Measurements from ENCODE around the gene REC8.

DNA sequence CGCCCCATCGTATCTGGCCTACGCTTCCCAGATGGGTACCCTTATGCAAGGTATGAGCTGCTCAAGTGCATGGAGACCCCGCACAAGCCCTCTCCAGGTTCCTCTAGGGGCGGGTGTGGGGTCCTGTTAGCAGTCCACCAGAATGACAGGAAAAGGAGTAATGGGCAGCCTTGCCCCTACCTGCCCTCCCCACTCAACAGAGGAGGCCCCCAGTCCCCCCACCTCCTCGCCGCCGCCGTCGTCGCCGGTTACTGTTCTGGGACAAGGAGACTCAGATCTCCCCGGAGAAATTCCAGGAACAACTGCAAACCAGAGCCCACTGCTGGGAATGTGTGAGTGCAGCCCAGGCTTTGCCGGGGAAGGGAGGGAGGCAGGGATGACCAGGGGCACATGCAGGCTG lies 6.0 kb downstream of the REC8 start:
- no peak for TF ChIP-seq TCF7L2 (IDR thresholded peaks at IDR 0.05; ENCODE audit: borderline replicate concordance, extremely low read depth, insufficient read depth, insufficient read length)
- TF ChIP-seq CTCF (IDR thresholded peaks at IDR 0.05 in 2 of 3, conservative IDR thresholded peaks at IDR 0.05 in 1 of 3; ENCODE audit: borderline replicate concordance in 1 of 3, insufficient read depth in 1 of 3, low read depth in 2 of 3, low read length in 2 of 3), result no peak
- no peak for TF ChIP-seq EZH2 (IDR thresholded peaks at IDR 0.05)
- TF ChIP-seq MAX (IDR thresholded peaks at IDR 0.05), result no peak
- no peak for TF ChIP-seq POLR2AphosphoS5 (IDR thresholded peaks at IDR 0.05; ENCODE audit: low read depth, low read length)
- no peak for TF ChIP-seq REST (IDR thresholded peaks at IDR 0.05; ENCODE audit: low read depth)
- TF ChIP-seq JUND (IDR thresholded peaks at IDR 0.05), result no peak

All from HCT116 (cell line).